Measurements from ENCODE around the gene TJP3. TPM values are rescaled to one million over a fixed set of nuclear protein-coding genes. Genes with fewer than 3 reads are reported as not detected.

The TJP3 gene
- total RNA-seq, 1 experiment from 2014 or later: not detected

DNA sequence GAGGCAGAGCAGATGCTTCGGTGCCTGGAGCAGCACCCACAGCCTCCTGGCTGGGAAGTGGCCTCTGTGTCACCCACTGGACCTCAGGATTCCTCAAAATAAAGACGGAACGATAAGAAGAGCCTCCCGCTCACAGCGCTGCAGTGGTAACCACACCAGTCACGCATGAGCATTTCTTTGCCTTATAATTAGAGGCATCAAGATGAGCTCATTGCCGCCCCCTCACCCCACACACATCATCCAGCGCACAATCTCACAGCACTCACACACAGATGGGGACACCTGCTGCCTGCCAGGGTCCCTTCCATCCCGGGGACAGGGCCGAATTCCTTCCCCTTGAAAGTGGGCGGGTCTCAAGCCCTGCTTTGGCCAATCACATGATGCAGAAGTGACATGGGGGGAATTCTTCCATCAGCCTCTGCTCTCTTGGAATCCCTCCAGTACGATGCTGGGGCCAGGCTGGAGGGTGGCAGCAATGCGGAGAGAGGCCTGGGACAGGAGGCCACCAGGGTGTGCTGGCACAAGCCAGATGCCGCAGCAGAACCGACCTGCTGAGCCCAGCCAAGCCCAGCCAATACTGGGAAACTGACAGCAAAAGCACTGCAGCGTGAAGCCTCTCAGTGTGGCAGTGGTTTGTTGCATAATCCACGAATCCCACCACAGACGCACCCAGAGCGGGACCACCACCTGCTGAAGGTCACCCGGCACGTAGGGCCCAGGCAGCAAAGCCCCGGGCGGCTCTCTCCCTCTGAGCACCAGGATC lies 23.9 kb upstream of the TJP3 start:
- BruUV-seq (replicated peaks): no TSS peak
- no peak for TF ChIP-seq EZH2 (IDR thresholded peaks at IDR 0.05; ENCODE audit: borderline replicate concordance, low read depth, low read length, poor library complexity, severe bottlenecking)
- TF ChIP-seq, protein P1, sequence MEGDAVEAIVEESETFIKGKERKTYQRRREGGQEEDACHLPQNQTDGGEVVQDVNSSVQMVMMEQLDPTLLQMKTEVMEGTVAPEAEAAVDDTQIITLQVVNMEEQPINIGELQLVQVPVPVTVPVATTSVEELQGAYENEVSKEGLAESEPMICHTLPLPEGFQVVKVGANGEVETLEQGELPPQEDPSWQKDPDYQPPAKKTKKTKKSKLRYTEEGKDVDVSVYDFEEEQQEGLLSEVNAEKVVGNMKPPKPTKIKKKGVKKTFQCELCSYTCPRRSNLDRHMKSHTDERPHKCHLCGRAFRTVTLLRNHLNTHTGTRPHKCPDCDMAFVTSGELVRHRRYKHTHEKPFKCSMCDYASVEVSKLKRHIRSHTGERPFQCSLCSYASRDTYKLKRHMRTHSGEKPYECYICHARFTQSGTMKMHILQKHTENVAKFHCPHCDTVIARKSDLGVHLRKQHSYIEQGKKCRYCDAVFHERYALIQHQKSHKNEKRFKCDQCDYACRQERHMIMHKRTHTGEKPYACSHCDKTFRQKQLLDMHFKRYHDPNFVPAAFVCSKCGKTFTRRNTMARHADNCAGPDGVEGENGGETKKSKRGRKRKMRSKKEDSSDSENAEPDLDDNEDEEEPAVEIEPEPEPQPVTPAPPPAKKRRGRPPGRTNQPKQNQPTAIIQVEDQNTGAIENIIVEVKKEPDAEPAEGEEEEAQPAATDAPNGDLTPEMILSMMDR (conservative IDR thresholded peaks at IDR 0.05; ENCODE audit: low read depth, low read length): no peak
- Histone ChIP-seq H3K9me3 (ENCODE audit: low read depth, low read length, poor library complexity, severe bottlenecking) (peaks cover 8% of the 10 kb centered on the region), H3K27me3 (replicated peaks; ENCODE audit: insufficient read depth, low read depth, low read length, poor library complexity) (no peaks in the 10 kb centered on the region), H3K36me3 (ENCODE audit: insufficient read depth, low read length, poor library complexity, severe bottlenecking) (no peaks in the 10 kb centered on the region), H3K27ac (ENCODE audit: low read depth, low read length, poor library complexity, severe bottlenecking) (peak overlapping the region; percentile 83), H3K4me3 (ENCODE audit: low read depth, low read length, poor library complexity, severe bottlenecking) (no peak overlapping the region), H3K4me1 (ENCODE audit: insufficient read depth, low read length, poor library complexity, severe bottlenecking) (peaks cover 26% of the 10 kb centered on the region)
- intact Hi-C loops (cut with micrococcal nuclease; ENCODE audit: unreplicated experiment): no loop called here
- peak; percentile 89 for DNase-seq (ENCODE audit: low spot score)
- CTCF ChIA-PET: interaction anchor here (0.6 to 0.7 kb wide), 2 partner anchors 17 to 254 kb away, joined by 3 to 4 read pairs; no protein-coding TSS in a partner anchor
- POLR2A ChIA-PET (ENCODE audit: low non-redundant PET): no interaction called here

DNA sequence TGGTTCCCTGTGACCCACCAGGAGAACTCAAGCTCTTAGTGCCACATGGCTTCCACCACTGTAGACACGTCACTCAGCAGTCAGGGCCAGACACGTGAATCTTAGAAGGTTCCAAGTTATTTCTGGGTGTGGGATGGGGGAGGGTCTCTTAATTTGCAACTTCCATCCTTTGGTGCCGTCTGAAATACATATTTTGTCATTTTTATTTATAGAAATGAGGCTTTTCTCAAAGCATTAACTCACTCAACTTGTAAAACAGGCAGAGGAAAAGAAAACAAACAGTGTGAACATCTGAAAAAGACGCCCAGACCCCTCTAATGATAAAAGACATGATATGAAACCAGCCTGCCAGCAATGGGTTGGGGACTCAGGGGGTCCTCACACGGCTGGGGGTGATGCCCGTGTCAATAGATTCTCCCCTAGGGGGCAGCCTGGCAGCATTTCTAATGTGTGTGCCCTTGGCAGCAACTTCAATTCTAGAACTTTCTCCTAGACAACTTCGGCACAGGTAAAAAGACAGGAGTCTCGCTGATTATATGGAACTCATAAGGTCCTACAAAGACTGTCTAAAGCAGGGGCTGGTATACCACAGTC lies 23.3 kb upstream of the TJP3 start:
- H3K27ac ChIP-seq (ENCODE audit: low read depth, low read length, poor library complexity, severe bottlenecking): peak overlapping the region; percentile 83
- peaks cover 26% of the 10 kb centered on the region for H3K4me1 ChIP-seq (ENCODE audit: insufficient read depth, low read length, poor library complexity, severe bottlenecking)
- BruUV-seq (replicated peaks): no TSS peak
- CTCF ChIA-PET: no interaction called here
- DNase-seq (ENCODE audit: low spot score): no peak
- H3K9me3 ChIP-seq (ENCODE audit: low read depth, low read length, poor library complexity, severe bottlenecking): peaks cover 8% of the 10 kb centered on the region
- no peak overlapping the region for H3K4me3 ChIP-seq (ENCODE audit: low read depth, low read length, poor library complexity, severe bottlenecking)
- POLR2A ChIA-PET (ENCODE audit: low non-redundant PET): no interaction called here
- H3K27me3 ChIP-seq (replicated peaks; ENCODE audit: insufficient read depth, low read depth, low read length, poor library complexity): no peaks in the 10 kb centered on the region
- intact Hi-C loops (cut with micrococcal nuclease; ENCODE audit: unreplicated experiment): no loop called here
- no peaks in the 10 kb centered on the region for H3K36me3 ChIP-seq (ENCODE audit: insufficient read depth, low read length, poor library complexity, severe bottlenecking)
- TF ChIP-seq, protein P1 (conservative IDR thresholded peaks at IDR 0.05; ENCODE audit: low read depth, low read length): no peak
- no peak for TF ChIP-seq EZH2 (IDR thresholded peaks at IDR 0.05; ENCODE audit: borderline replicate concordance, low read depth, low read length, poor library complexity, severe bottlenecking)

DNA sequence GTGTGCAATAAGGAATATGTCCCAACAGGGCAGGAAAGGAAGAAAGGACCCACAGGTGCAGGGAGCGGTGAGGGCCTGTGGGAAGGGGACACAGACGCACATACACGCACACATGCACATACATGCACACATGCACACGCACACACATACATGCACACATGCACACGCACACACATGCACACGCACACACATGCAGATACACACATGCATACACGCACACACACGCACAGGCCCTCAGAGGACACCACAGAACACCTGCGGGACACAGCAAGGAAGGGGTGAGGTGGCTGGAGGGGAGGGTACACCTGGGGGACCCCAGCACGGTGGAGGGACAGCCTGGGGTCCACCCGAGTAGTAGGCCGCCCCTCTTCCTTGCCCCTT lies 20.8 kb upstream of the TJP3 start:
- intact Hi-C loops (cut with micrococcal nuclease; ENCODE audit: unreplicated experiment): no loop called here
- no peak for DNase-seq (ENCODE audit: low spot score)
- Histone ChIP-seq H3K27ac (ENCODE audit: low read depth, low read length, poor library complexity, severe bottlenecking) (no peak overlapping the region), H3K4me3 (ENCODE audit: low read depth, low read length, poor library complexity, severe bottlenecking) (no peak overlapping the region), H3K9me3 (ENCODE audit: low read depth, low read length, poor library complexity, severe bottlenecking) (peaks cover 8% of the 10 kb centered on the region), H3K4me1 (ENCODE audit: insufficient read depth, low read length, poor library complexity, severe bottlenecking) (peaks cover 26% of the 10 kb centered on the region), H3K27me3 (replicated peaks; ENCODE audit: insufficient read depth, low read depth, low read length, poor library complexity) (no peaks in the 10 kb centered on the region), H3K36me3 (ENCODE audit: insufficient read depth, low read length, poor library complexity, severe bottlenecking) (no peaks in the 10 kb centered on the region)
- ChIA-PET POLR2A (ENCODE audit: low non-redundant PET) (no interaction called here), CTCF (no interaction called here)
- TF ChIP-seq EZH2 (IDR thresholded peaks at IDR 0.05; ENCODE audit: borderline replicate concordance, low read depth, low read length, poor library complexity, severe bottlenecking): no peak
- TF ChIP-seq, protein P1 (conservative IDR thresholded peaks at IDR 0.05; ENCODE audit: low read depth, low read length): no peak
- BruUV-seq (replicated peaks): no TSS peak
